Pons (tissue), 1 donor: ENCODE data around the gene GINS1.

Experiments
- DNase-seq: peaks from one replicate; pipeline ENCODE4 v3.0.0-alpha.2; 2016; ENCODE audit warnings: low spot score

GINS1 gene

DNA sequence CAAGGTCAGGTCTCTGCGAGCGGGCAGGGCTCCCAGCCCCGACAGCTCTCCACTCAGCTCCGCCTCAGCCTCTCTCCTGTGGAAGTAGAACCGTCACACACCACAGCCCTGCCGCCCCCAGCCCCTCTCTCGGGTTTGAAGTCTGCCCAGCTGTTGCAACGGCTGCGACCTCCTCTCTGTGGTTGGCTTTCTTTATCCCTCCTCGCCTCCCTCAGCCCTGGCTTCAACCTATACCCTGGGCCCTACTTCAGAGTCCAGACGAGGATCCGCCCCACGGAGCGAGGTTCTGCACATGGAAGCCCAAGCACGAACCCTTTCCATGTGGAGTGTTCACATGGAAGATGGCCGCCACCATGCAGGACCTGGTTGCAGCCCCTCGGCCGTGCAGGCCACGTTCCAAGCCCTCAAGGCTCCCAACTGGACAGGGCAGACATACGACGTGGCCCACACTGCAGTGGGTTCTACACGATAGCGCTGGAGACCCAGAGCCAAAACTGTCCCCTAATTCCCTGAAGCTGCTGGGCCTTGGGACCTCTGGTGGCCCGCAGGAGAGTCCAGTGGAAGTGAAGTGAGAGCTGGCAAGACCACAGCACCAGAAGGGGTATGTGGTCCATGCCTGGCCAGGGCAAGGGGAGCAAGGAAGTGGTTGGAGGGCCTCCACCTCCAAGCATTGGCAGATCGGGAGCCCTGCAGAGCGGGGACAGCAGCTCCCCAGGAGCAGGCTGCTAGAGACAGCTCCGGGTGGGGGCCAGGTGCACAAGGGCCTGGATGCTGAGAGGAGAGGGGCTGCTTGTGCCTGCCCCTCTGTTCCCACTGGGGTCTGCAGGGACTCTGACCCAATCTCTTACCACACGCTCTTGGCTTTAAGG is 69.8 kb downstream of the GINS1 start:
- DNase-seq: no peak

DNA sequence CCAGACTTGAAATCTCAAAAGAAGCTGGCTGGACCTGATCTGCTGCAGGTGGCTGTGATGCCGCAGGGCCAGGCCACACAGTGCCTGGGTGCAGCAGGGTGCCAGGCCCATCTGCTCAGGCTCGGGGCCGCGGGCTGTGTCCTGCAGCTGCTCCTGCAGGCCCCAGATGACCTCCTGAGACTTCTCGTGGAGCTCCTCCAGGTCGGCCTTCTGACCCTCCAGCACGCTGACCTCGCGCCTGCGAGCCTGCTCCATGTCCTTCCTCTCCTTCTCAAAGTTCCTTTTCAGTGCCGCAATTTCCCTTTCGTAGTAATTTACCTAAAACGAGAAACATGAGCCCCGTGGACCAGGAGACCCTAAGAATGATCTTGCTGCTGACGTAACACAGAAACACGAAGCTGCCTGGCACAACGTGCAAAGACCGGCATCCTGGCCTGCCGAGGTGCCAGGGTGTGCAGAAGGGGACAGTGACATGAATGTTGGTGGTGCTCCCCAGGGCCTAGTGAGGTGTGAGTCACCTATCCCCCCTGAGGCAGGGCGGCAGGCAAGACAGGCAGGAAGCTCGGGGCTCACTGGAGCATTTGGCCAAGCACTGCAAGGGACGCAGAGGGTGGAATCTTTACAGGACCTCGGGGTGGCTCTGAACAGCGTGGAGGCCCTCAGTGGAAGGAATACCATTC is 71.6 kb downstream of the GINS1 start:
- DNase-seq: no peak

DNA sequence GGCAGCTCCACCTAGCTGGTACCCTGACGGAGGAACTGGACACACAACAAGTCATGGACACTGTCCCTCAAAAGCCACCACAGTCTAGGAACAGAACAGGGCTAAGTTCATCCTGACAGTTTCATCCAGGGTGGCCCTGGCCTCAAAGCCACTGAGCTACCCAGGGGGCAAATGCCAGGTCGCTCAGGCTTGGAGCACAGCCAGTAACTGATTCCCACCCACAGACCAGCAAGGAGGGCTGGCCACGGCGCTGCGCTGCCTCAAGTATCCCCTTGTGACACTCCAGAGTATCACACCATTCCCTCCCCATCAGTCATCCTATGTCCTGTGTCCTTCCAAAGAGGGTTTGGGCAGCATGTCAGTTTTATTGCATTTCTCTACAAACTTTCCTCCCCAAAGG is 72.2 kb downstream of the GINS1 start:
- DNase-seq: no peak

DNA sequence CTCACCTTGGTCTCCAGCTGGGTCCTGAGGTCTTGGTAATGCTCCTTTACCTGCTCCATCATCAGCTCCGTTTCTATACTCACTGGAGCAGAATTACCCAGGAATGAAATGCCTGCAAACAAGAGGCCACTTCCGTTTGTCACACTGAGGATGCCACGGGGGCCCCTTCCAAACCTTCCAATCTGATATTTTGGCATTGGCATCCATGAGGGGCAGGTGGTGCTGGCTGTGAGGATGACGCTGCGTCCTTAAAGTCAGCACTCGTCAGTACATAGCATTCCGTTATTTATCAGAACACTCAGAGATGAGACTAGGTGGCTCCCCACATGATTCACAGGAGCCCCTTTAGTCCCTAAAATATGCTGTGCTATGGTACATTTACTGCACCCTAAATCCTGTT is 72.7 kb downstream of the GINS1 start:
- no peak for DNase-seq

DNA sequence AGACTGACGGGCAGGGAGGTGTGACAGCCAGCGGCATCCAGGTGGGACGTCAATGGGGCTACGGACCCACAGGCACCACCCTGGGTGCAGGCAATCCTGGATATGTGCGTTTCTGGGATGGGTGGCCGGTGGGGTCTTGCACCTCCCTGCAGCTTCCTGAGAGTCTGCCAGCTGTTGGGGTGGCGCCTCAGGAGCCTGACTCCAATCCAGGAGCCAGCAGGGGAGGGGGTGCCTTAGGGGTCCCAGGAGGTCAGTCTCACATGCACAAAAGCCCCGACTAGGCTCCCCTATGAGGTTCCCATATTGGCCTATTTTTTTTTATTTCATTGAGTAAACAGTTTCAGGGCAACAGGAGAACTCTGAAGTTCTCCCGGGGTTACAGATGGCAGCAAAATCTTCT is 73.3 kb downstream of the GINS1 start:
- no peak for DNase-seq

DNA sequence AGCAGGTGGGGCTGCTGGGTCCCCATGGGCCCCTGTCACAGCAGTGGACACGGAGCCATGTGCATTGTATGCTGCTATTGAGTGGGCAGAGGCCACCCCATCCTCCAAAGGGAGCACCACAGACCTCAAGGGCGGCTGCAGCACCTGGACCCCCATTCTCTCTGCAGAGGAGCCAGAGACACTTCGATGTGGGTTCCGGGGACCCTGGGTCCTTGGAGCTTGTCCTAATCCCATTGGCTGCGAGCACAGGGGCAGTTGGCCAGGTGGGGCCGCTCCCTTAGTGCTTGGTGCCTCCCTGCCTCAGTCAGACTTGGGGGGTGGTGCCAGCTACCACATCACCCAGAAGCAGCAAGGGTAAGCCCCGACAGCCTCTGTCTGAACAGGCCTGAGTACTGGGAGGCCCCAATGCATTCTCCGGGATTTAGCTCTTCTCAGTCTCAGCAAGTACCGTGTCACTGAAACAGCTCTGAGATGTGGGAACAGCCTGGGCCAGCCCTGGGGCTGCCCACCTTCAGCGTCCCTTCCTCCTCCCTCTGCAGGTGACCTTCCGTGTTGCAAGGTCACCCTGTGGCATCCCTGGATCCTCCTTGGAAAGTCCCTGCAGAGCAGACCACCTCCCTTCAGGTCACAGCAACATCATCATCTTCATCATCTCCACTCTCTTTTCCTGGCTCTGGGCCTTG is 73.9 kb downstream of the GINS1 start:
- DNase-seq: no peak

DNA sequence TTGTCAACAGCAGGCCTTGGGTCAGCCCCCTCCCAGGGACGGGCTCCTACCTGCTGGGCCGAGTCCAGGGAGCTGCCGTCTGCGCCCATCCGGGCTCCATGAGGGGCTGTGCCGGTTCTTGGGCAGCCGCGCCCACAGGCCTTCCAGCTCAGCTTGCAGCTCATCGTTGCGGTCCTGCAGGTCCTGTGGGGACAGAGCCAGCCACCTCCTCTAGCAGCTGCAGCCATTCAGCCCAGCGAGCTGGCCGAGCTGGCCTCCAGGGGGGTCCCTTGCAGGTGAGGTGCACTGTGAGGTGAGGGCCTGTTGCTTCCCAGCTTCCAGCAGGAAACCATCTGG is 74.4 kb downstream of the GINS1 start:
- DNase-seq: no peak

DNA sequence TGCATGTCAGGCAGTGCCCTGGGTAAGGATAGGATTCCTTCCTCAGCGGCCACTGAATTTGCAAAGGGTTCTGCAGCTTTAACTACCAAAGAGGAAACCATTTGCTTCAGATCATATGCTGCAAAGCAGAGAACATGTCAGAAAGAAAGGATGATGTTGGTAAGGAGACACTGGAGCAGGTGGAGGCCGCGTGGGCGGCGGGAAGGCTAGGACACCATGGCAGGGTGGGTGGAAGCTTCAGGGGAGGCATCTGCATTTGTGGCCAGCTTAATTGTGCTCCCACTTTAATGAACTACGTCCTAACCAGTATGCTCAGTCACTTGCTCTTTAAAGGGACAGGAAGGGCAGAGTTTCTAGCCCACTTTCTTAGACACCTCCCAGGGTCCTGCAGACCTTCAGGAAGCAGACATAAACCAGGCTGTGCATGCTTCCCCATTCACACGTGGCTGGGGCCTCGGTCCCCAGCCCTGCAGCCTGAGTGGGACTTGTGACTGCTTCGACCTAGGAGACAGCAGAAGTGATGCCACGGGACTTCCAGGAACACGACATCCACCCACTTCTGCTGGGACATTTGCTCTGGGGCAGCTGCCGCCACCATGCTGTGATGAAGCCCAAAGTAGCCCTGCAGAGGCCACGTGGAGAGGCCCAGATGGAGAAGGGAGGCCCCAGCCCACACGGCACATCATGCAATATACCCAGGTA is 76.1 kb downstream of the GINS1 start:
- DNase-seq: no peak

DNA sequence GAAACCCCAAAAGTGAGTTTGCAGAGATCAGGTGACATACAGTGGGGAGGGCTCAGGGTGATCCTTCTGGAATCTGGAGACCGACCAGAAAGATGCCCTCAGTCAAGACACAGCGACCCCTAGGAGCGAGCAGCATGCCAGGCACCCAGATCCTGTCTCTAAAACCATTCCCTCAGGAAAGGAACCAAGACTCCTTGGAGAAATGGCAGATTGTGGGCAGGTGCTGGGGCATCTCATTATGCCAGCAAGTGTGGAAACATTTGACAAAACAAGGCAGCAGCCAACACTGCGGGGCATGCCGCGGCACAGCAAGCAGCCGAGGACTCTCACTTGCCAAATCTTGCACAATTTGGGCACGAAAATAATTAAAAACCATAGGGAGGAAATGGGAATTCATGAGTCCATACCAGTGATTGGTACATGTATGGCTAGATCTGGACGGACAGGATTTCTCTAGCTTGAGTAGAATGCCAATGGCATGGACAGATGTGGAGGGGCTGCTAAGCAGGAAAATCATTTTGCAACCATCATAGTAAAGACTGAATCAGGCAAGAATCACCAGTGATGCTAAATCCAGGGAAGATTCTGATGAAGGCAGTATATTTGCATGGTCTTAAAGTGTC is 76.9 kb downstream of the GINS1 start:
- DNase-seq: no peak

DNA sequence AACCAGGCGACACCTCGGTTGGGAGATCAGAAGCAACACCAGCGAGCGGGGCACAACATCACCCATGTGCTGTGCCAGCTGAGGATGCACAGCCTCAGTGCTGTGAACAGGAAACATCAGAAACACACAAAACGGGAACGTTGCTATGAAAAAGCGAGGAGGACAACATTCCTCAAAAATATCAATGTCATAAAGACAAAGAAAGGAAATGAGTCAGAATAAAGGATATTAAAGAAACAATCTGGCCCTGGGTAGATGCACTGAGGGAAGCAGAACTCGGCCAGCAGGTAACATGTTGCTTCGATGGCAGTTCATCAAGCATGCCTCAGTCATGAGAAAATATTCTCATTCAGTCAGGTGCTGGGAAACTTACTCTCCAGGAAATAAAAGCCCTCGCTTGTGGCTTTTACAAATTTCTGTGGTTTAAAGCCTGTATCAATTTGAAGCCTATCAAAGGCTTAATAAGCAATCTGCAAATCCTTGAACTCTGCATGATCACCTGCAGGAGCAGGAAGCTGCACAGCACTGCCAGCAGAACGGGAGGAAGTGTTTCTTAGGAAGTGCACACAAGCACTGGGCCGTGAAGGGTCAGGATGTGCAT is 77.5 kb downstream of the GINS1 start:
- no peak for DNase-seq

DNA sequence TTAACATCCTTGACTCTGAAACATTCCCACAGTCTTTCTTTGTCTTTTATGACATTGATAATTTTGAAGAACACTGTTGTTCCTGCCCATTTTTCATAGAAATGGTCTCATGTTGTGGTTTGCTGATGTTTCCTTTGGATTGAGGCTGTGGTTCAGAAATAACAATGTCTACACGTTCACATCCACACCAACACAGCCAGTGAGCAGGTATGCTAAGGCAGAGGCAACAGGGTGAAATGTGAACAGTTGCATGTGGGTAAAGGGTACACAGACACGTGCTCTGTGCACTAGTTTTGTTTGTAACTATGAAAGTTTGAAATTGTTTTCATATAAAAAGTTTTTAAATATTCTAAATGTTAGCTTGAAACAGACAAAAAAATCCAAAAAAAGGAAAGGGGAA is 78.4 kb downstream of the GINS1 start:
- DNase-seq: no peak

DNA sequence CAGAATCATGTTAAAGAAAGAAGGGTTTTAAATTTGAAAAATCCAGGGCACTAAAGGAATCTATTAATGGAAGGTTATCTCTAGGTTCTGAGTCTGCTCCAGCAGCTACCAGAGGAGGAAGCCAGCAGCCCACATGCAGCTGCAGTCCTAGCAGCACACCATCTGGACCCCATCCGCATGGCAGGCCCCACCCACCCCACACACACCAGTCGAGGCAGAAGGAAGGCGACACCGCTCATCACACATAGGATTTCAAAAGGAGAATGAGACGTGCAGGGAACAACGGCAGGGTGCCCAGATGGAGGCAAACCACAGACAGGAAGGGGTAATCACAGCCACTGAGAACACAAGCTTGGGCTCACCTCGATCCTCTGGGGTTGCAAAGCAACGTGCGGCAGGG is 78.9 kb downstream of the GINS1 start:
- DNase-seq: no peak

DNA sequence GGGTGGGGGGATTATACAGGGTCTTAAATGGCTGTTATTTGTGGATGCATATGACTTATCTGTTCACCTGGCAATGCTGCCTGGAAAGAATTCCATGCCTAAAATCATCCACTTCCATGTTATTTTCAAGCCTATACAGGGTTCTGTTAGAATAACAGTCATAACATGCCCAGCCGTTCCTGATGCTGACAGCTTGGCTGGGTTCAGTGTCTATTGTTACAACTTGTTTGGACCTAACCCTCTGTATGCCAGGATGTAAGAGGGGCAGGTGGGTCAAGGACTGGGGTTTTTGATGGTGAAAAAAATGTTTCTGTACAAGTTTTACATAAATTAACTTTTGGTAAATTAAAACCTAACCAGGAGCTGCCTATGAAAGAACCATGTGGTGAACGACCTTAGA is 79.8 kb downstream of the GINS1 start:
- DNase-seq: no peak

DNA sequence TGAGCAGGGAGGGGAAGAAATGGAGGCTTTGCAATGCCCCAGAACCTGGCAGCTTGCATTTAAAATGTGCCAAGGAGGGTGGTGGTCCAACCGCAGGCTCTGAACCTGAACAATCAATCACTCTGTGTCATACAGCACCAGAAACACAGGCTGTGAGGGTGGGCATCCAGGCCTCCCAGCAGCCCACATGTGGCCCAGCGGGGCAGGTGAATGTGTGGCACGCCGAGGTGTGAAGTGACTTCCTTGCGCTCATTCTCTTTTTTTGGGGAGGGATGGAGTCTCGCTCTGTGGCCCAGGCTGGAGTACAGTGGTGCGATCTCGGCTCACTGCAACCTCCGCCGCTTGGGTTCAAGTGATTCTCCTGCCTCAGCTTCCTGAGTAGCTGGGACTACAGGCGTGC is 80.5 kb downstream of the GINS1 start:
- DNase-seq: no peak

DNA sequence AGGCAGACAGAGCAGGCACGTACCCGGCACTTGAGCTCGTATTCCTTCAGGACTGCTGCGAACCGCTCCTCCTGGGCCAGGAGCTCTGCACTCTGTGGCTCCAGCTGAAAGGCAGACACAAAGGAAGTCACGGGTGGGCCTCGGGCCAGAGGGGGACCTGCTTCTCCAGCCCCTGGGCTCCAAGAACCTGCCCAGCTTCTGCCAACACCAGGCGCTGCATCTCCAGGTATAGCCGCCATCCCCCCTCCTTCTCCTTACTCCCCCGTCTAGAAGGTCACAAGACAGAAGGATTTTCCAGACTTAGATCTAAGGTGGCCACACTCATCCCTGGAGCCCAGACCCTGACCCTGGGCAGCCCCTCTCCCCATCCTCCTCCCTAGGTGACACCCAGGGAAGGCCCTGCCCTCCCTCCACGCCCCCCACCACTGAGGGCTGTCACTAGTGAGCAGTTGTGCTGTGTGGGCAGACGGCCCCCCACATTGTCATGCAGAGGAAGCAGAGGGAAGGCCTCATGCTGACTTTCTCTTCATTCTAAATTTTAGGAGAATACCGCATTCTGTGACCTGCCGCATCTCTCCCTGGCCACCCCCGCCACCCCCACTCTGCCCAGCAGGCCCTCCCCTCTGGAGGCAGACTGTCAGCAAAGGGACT is 81.9 kb downstream of the GINS1 start:
- DNase-seq: no peak

DNA sequence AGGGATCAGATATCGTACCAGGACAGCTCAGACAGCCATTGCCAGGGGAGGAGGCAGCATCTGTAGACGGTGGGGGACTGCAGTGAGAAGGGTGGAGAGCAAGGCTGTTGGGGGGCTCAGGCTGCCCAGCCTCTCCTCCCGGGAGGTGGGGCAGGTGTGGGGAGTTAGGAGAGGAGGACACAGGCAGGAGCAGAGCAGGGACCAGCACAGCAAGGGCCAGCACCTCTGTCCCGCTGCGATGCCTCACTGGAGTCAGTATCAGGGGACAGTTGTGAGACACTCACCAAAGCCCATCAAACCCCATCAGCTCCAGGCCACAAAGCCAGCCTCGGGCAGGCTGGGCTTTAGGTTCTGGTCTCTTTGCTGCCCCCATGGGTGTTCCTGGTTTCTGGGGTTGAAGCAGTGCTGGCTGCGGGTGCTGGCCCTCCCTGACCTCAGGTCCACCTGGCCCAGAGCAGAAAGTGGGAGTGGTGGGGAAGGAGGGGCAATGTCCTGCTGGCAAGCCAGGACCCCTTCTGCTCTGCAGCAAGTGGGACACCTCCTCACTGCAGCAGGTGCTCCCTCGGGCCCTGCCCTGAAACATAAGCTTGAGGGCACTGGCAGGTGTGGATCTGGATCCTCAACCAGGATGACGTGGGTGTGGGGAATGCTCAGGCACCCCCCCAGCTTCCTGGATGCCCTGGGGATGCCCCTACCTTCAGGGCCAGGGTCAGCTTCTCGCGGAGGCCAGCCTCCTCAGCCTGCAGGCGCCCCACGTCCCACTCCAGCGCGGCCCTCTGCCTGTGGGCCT is 83.4 kb downstream of the GINS1 start:
- no peak for DNase-seq

DNA sequence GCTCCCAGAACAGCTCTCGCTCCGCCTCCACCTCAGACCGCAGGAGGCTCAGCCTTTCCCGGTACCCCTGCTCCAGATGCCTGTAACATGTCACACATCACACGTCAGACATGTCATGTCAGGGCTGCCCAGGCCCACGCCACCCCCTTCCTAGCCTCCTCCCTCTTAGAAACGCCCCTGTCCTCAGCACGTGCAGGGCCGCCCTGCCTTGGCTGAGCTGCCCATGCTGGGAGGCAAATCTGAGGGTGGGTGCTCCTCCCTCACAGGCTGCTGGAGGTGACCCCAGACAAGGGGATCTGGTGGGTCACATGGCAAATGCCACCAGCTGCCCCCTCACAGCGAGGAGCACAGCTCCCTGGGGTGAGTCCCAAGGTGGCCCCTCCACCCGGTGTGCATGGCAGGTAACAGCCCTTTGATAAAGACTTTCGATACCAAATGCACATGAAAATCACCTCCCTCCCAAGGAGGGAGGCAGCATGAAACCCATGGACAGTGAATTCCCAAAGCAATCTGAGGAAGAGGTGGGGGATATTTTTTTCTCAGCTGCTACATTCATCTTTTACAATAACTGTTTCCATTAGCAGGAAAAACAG is 84.1 kb downstream of the GINS1 start:
- DNase-seq: no peak

DNA sequence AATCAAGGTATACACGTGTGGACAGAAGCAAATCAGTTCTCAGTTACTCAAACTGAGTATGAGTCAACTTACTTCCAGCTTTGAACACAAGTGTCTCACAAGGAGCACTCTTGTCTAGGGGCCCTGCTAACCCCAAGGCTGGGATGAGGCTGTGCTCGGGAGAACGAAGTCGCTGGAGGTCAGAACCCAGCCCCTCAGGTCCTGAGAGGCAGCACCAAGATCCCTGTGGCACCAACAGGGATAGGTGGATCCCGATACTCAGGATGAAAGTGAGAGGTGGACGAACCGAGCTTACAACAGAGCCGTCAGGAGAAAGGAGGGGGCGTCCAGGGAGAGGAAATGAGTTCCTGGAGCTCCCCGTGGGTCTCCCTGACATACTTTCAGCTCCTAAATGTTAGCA is 85.7 kb downstream of the GINS1 start:
- no peak for DNase-seq

DNA sequence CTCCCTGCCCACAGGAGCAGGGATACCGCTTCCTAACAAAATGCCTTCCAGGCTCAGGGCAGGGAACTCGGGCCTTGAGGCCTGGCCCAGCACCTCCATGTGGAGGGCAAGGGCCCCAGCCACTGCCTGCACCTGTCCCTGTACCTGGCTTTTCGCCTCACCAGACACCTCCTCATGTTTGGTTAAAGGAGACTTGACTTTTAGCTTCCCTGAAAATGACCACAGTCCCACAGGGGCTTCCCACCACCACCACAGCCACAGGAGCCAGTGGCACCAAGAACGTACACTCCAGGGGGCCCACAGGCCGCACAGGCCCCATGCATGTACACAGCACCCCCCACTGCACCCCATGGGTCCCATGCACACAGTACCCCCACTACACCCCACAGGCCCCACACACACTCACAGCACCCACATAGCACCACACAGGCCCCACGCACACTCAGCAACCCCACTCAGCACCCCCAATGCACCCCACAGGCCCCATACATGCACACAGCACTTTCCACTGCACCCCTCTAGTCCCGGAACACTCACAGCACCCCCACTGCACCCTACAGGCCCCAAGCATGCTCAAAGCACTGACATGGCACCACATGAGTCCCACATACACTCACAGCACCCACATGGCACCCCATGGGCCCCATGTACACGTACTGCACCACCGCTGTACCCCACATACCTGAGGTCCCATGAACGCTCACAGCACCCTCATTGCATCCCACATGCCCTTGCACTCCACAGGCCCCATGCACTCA is 86.5 kb downstream of the GINS1 start:
- no peak for DNase-seq
